Measurements from ENCODE around the gene FNDC3B. TPM values are rescaled to one million over a fixed set of nuclear protein-coding genes. Genes with fewer than 3 reads are reported as not detected.

Gene FNDC3B
- total RNA-seq, 1 experiment from 2014 or later = 173 TPM

DNA sequence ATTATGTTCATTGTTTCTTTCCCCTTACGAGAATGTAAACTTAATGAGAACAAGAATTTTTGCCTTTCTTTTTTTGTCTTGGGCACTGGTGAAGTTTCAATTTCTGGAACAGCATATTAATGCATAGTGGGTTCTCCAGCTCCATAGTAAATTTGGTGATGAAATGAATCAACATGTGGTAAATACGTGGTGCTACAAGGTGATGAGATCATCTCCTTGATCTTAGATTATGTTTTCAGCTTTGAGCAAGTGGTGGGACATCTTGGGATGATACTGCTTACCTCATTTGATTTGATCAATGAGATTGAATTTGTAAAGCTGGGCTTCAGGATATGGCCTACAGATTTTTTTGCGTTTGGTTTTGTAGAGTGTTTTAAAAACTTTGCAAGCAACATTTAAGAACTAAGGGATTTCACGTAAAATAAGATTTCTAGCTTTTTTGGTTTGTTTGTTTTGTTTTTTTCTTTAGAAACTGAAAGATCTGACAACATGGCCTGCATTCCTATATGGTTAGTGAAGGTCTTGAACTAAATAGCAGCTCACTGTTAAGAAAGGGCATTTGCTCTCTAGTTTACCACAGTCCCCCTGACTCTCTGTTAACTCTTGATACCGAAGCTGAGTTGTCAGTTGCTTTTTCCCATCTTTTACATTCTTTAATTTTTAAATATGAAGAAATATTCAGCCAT lies 45.6 kb downstream of the FNDC3B start:
- Histone ChIP-seq H3K27me3 (ENCODE audit: control insufficient read depth, insufficient read depth, low read length) (no peaks in the 10 kb centered on the region), H3K4me3 (ENCODE audit: low read depth in 2 of 2, low read length in 2 of 2) (no peak overlapping the region), H3K36me3 (ENCODE audit: control insufficient read depth, insufficient read depth, low read length) (peaks cover 2% of the 10 kb centered on the region; the same call in 1 of the 2 replicates), H3K4me1 (ENCODE audit: control insufficient read depth, insufficient read depth, low read length) (peaks cover 60% of the 10 kb centered on the region), H3K9me3 (ENCODE audit: control insufficient read depth, insufficient read depth, low read depth, low read length) (no peaks in the 10 kb centered on the region), H3K27ac (ENCODE audit: low read length) (peak overlapping the region; percentile 3; the same call in 1 of the 2 replicates)
- DNase-seq (ENCODE audit: low read depth, low spot score) = no peak
- in situ Hi-C loops (cut with HindIII; ENCODE audit: low pct_unique_long_range_greater_than_20kb, low sequenced_read_pairs) = no loop called here
- BruUV-seq (replicated peaks) = no TSS peak
- ATAC-seq = no peak
- TF ChIP-seq, protein P1, sequence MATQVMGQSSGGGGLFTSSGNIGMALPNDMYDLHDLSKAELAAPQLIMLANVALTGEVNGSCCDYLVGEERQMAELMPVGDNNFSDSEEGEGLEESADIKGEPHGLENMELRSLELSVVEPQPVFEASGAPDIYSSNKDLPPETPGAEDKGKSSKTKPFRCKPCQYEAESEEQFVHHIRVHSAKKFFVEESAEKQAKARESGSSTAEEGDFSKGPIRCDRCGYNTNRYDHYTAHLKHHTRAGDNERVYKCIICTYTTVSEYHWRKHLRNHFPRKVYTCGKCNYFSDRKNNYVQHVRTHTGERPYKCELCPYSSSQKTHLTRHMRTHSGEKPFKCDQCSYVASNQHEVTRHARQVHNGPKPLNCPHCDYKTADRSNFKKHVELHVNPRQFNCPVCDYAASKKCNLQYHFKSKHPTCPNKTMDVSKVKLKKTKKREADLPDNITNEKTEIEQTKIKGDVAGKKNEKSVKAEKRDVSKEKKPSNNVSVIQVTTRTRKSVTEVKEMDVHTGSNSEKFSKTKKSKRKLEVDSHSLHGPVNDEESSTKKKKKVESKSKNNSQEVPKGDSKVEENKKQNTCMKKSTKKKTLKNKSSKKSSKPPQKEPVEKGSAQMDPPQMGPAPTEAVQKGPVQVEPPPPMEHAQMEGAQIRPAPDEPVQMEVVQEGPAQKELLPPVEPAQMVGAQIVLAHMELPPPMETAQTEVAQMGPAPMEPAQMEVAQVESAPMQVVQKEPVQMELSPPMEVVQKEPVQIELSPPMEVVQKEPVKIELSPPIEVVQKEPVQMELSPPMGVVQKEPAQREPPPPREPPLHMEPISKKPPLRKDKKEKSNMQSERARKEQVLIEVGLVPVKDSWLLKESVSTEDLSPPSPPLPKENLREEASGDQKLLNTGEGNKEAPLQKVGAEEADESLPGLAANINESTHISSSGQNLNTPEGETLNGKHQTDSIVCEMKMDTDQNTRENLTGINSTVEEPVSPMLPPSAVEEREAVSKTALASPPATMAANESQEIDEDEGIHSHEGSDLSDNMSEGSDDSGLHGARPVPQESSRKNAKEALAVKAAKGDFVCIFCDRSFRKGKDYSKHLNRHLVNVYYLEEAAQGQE (IDR thresholded peaks at IDR 0.05; ENCODE audit: insufficient read depth in 1 of 2, low read depth in 2 of 2, low read length in 1 of 2) = no peak
- TF ChIP-seq SIN3A (IDR thresholded peaks at IDR 0.05; ENCODE audit: borderline replicate concordance, insufficient read depth, low read depth, low read length) (no peak), POLR2AphosphoS5 (IDR thresholded peaks at IDR 0.05; ENCODE audit: low read depth, low read length) (no peak), TCF7L2 (IDR thresholded peaks at IDR 0.05; ENCODE audit: low read depth, low read length) (no peak)
- TF ChIP-seq, protein P2, sequence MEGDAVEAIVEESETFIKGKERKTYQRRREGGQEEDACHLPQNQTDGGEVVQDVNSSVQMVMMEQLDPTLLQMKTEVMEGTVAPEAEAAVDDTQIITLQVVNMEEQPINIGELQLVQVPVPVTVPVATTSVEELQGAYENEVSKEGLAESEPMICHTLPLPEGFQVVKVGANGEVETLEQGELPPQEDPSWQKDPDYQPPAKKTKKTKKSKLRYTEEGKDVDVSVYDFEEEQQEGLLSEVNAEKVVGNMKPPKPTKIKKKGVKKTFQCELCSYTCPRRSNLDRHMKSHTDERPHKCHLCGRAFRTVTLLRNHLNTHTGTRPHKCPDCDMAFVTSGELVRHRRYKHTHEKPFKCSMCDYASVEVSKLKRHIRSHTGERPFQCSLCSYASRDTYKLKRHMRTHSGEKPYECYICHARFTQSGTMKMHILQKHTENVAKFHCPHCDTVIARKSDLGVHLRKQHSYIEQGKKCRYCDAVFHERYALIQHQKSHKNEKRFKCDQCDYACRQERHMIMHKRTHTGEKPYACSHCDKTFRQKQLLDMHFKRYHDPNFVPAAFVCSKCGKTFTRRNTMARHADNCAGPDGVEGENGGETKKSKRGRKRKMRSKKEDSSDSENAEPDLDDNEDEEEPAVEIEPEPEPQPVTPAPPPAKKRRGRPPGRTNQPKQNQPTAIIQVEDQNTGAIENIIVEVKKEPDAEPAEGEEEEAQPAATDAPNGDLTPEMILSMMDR (IDR thresholded peaks at IDR 0.05) = no peak
- ChIA-PET CTCF (no interaction called here), POLR2A (interaction anchor here (0.6 kb wide), 1 partner anchor 11 kb away, joined by 6 read pairs; no protein-coding TSS in a partner anchor)
- intact Hi-C loops (cut with micrococcal nuclease; ENCODE audit: unreplicated experiment) = no loop called here

DNA sequence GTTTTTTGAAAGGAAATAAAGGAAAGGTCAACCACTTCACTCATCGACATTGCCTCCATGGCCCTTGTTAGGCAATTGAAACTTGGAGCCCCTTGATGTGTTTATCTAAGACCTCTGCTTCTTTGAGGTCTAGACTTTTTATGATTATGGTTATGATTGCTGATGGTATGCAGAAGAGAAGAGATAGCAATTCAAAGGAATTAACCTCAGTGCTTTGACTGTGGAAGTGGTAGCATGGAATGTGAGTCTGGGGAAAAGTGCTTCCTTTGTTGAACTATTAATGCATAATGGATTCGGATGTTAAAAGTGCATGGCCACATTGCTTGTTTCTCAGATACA lies 46.1 kb downstream of the FNDC3B start:
- TSS peak; percentile 2 for BruUV-seq (replicated peaks)

More for the DNA sequence above, 46.1 kb downstream of the FNDC3B start:
- peaks cover 2% of the 10 kb centered on the region; the same call in 1 of the 2 replicates for H3K36me3 ChIP-seq (ENCODE audit: control insufficient read depth, insufficient read depth, low read length)
- DNase-seq (ENCODE audit: low read depth, low spot score) = no peak
- TF ChIP-seq SIN3A (IDR thresholded peaks at IDR 0.05; ENCODE audit: borderline replicate concordance, insufficient read depth, low read depth, low read length) = no peak
- no peak for TF ChIP-seq POLR2AphosphoS5 (IDR thresholded peaks at IDR 0.05; ENCODE audit: low read depth, low read length)
- TF ChIP-seq TCF7L2 (IDR thresholded peaks at IDR 0.05; ENCODE audit: low read depth, low read length) = no peak
- TF ChIP-seq, protein P2 (IDR thresholded peaks at IDR 0.05) = no peak
- TF ChIP-seq, protein P1 (IDR thresholded peaks at IDR 0.05; ENCODE audit: insufficient read depth in 1 of 2, low read depth in 2 of 2, low read length in 1 of 2) = no peak
- peak overlapping the region; percentile 3; the same call in 1 of the 2 replicates for H3K27ac ChIP-seq (ENCODE audit: low read length)
- POLR2A ChIA-PET = interaction anchor here (0.6 to 0.8 kb wide), 2 partner anchors 10 to 11 kb away, joined by 6 to 7 read pairs; no protein-coding TSS in a partner anchor
- H3K27me3 ChIP-seq (ENCODE audit: control insufficient read depth, insufficient read depth, low read length) = no peaks in the 10 kb centered on the region
- intact Hi-C loops (cut with micrococcal nuclease; ENCODE audit: unreplicated experiment) = no loop called here
- CTCF ChIA-PET = no interaction called here
- in situ Hi-C loops (cut with HindIII; ENCODE audit: low pct_unique_long_range_greater_than_20kb, low sequenced_read_pairs) = no loop called here
- H3K4me1 ChIP-seq (ENCODE audit: control insufficient read depth, insufficient read depth, low read length) = peaks cover 60% of the 10 kb centered on the region
- no peak for ATAC-seq
- H3K9me3 ChIP-seq (ENCODE audit: control insufficient read depth, insufficient read depth, low read depth, low read length) = no peaks in the 10 kb centered on the region
- H3K4me3 ChIP-seq (ENCODE audit: low read depth in 2 of 2, low read length in 2 of 2) = no peak overlapping the region
